ENCODE data around the gene WASL.

The WASL gene

DNA sequence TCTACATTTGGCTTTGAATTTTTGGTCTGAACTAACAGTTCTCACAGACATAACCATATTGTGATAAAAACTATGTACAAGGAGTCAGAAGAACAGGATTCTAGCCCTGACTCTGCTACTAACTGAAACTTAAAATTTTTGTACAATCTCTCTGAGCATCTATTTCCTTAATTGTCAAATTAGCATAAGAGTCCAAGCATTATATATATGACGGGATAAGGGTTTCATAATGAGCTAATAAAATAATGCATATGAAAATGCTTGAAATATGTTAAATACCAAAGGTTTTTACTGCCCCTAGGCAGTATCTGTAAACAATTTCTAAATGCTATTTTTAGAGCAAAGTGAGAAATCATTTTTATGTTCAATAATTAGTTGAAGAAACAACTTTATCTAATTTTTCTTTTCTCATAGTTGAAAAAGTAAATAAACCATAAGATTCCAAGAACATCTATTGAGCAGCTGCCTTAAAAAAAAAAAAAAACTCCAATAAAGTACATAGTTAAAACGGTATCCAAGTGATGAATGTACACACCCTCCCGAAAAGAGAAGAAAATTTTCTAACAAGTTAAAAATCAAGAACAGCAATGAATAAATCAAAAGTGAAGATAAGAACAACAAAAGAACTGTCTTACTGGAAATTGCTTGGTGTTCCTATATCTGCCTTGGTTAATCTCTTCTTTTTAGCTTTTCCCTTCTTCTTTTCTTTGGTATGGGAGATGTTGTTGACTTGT lies 52.7 kb downstream of the WASL start:
- FAIRE-seq (no peak), DNase-seq (ENCODE audit: low spot score) (no peak)

DNA sequence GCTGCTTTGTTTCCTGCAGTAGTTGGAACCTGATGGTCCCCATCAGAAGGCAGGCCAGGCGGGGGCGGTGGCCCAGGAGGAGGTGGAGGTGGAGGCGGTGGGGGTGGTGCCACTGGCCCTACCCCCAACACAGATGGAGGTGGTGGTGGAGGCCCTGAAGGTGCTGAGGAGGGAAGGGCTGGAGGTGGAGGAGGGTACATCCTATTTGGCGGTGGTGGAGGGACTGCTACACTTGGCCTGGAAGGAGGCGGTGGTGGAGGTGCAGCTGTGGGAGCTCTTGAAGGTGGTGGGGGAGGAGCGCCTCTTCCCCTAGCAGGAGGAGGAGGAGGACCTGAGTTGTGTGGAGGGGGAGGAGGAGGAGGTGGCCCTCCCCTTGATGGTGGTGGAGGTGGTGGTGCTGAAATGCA lies 56.3 kb downstream of the WASL start:
- DNase-seq (ENCODE audit: low spot score) (no peak), FAIRE-seq (no peak)

DNA sequence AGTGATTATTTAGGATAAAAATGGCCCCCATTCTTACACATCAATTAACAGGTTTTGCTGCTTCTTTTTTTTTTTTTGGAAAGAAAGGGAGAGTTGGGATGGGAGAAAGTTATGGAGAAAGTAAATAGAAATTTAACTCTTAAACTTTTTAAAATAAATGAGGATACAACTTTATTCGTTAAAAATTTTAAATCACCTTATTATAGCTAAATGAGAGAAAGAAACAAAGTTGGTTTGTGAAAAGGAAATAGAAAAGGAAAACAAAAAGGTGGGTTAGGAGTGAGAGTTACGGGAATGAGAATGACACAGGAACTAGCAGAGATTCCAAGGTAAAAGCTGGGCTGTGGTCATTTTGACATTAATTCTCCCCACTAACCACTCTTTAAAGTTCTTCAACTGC lies 58.3 kb downstream of the WASL start:
- FAIRE-seq, result no peak
- DNase-seq (ENCODE audit: low spot score), result no peak

DNA sequence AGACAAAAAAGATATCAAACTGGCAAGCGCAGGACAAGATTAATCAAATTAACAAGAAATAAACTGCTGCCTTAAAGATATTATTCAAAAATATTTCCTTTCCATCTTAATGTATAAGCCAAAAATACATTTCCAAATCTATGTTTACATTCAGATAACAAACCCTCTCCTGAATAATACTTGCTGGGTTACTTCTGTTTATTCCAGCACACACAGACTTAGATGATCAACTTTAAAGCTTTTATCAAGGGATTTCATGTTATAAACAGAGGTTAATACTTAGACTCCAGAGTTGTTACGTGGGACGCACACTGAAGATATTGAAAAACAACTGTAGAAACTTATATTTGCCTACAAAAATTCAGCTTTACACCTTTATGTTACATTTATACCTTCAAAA lies 59.6 kb downstream of the WASL start:
- DNase-seq (ENCODE audit: low spot score) (no peak), FAIRE-seq (no peak)

DNA sequence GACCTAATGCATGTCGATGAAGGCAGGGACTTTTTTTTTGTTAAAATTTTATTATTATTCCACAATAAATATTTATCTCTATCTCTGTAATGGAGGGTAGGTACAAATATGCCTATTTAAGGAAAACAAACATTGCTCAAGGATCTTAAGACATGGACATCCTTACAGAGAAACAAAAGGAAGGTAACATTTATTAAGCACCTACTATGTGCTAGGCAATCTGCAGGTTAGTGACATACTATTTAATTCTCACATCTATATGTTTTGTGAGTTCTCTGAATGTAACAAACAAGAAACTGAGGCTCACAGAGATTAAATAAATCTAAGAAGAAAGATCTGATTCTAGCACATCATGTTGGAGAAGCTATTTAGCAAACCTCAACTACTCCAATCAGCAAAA lies 61.1 kb downstream of the WASL start:
- DNase-seq (ENCODE audit: low spot score) (no peak), FAIRE-seq (no peak)

DNA sequence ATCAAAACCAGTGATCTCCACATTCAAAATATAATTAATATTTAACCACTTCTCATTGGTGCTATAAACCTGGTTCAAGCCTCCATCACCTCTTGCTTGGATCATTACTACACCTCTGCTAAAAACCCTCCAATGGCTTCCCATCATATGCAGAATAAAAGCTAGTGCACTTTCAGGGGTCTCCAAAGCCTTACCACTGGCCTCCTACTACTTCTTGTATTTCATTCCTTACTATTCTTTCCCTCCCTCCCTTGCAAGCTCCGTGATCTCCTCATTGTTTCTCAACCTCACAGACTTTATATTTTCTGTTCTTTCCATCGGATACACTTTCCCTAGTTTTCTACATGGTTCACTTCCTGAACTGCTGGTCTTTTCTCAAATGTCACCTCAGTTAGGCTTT lies 61.6 kb downstream of the WASL start:
- DNase-seq (ENCODE audit: low spot score) (no peak), FAIRE-seq (no peak)

DNA sequence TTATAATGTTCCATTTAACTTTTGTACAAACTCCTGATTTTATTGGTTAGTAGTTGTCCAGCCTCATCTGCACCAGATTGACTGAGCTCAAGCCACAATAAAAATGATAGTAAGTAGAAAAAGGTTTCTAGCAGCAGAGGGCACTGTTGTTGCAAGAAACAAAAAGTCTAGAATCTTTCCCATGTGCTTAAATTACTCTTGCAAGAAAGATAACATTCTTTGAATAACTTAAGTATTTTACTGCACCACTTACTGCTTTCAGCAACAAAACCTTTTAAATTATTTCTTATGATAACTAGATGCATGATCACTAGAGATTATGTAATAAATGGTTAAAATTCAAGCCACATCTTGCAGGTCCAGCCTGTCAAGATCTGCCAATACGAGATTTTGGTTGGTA lies 66.1 kb downstream of the WASL start:
- FAIRE-seq (no peak), DNase-seq (ENCODE audit: low spot score) (peak; percentile 2)

DNA sequence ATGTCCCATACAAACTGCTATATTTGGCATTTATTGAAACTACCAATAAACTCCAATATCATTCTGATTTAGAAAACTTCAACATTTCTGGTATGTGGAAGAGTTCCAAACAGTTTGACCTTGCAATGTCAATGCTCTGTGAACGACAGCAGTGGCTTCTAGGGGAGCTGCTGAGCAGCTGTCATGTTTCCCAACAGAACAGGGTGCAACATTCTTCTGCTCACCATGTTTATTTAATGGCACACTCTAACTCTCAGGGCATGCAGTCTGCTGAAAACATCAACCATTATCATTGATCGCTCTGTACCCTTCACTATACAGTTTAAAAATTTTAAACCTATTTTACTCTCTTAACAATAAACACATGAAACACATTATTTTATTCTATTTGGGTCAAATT lies 67.2 kb downstream of the WASL start:
- DNase-seq (ENCODE audit: low spot score) (no peak), FAIRE-seq (no peak)

DNA sequence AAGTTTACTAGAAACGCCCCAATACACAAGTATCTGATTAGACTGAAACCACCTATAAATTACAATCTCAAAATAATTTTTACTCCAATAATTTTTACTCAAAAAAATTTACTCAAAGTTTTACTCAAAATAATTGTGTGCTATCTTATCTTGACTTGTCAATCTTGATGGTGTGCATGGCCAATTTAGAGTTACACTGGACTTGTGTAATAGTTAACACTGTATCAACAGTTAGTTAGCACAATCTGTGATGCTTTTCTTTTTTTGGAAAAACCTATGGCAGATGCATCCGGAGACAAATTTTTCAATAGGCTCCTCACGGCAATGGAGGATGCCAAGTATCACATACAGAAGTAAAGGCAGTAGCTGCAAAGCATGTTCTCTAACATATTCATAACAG lies 68.2 kb downstream of the WASL start:
- DNase-seq (ENCODE audit: low spot score) (no peak), FAIRE-seq (no peak)

DNA sequence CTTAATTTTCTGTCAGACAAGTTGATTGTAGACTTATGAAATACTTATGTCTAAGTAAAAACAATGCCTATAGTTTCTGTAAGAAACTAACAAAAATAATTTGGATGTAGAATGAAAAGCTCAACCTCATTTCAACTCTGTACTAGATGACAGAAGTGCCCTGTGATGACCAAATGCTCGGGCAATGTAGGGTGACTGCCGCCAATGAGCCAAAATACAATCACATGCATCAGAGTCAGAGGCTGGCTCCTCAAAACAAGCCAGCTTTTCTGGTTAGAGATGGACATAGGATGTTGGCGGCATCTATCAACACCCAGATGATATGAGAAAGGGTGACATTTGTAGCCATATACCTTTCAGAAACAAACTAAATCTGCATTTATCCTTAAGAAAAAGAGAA lies 69.2 kb downstream of the WASL start:
- FAIRE-seq (no peak), DNase-seq (ENCODE audit: low spot score) (no peak)

DNA sequence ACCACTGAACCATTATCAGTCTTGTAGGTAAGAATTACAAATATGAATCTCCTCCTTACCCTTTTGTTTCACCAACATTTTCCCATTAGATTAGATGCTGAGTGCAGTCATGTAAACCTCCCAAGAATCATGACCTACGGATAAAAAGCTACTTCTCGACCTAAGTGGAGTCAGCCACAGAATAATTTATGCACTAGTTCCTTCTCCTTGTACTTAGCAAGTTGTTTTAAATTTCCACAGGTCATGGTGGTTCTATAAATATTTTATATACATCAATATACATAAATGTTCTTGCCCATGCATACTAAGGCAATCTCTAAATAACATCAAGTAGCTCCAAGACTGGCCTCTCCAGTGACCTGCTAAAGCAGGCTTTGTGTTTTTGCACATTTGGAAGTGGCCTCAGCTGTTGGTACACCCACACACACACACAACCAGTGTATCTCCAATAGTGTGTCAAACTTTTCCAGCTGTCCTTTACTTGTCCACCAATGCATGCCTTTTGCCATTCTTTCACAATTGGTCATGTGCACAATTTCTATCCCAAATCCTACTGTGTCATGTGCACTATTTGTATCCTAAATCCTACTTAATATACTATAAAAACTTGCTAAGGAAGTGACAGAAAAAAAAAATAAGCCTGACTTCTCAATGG lies 71.6 kb downstream of the WASL start:
- FAIRE-seq (no peak), DNase-seq (ENCODE audit: low spot score) (no peak)

DNA sequence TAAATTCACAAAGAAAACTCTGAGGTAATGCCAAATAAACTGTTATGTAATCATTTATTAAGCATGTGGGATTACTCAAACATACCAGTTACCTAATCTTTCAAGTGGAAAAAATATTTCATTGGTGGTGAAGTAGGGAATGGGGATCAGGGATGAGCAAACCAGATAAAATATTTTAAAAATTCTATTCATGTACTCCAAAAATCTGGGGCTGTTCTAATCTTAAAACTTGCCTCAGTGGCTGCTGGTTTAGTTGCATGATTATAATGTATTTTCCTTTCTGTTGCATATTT lies 73.7 kb downstream of the WASL start:
- no peak for FAIRE-seq
- no peak for DNase-seq (ENCODE audit: low spot score)

DNA sequence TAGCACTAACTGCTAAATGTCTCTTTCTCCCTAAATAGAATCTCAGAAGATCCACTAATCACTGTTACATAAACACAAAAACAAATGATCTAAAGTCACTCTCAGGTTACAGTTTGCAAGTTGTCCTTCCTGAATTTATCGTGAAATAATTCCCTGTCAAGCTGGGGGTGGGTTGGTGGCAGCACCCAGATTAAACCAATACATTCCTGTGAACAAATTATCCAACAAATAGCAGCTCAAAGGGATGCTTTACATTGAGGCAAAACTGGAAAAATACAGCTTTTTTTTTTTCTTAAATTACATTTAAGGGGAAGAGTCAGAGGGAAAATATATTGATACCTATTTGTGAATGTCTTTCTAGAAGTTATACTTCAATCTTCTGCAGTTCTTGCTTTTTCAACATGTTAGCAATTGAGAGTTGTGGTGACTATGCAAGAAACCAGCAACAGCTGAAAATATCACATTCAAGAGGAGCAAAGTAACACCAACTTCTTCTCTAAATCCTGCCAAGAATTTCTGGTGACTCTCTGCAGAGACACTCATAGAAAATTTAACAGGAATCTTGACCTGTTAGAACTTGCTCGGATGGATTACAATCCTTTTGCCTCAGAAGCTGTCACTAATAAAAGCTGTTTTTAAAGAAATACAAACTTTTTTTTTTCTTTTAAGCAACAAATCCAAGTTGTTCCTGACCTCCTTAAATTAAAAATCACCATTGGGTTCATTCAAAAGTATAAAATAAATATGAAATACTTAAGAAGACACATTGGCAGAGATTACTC lies 74.2 kb downstream of the WASL start:
- DNase-seq (ENCODE audit: low spot score) (no peak), FAIRE-seq (no peak)

DNA sequence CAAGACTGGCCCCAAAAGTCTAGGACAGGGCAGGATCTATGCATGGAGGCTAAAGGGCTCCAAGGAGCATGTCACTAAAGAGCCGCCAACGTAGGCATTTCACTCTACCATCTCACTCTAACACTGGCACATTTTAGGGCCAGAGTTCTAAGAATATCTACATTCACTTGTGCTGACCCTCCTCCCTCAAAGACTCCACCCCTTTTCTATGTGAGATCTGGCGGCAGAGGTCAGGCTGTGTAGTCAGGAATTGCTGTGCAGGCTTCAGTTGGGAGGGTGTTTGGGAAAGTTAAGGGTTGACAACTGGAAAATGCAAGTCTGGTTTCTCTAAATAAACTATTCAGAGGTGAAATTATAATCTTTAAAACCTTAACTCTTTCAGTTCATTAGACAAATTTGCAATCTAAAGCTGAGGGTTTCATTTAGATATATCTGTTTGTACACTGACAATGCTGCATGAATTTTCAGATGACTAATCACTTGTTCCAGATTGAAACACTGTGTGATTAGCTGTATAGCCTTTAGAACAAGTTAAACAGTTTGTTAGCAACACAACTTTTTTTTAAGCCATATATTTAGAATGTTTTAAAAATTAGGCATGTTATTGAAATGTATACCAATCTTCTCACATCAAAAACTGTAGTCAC lies 74.9 kb downstream of the WASL start:
- FAIRE-seq, result no peak
- DNase-seq (ENCODE audit: low spot score), result no peak

DNA sequence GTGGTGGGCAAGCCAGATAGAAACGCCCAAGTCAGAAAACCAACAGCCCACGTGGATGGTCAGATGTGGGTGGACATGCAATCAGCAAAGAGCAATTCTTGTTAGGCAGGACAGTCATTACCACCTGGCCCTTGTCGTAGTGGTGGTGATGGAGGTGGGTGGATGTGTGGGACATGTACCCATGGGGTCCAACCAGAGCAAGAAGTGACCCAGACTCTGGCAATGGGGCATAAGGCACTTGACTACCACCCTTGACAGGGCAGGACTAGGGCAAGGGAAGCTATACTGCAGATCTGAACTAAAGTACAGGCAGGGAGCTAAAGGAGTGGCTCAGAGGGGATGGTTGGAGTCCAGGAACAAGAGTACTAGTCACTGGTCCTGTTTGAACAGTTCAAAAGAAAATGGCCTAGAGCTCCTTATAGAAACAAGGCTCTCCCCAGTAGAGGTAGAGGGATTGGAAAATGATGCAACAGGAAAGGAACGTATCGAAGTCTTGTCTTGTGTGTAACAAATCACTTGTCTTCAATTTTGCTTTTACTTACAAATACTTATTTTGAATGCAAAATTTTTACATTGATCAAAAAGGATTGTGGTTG lies 75.6 kb downstream of the WASL start:
- DNase-seq (ENCODE audit: low spot score), result no peak
- no peak for FAIRE-seq

DNA sequence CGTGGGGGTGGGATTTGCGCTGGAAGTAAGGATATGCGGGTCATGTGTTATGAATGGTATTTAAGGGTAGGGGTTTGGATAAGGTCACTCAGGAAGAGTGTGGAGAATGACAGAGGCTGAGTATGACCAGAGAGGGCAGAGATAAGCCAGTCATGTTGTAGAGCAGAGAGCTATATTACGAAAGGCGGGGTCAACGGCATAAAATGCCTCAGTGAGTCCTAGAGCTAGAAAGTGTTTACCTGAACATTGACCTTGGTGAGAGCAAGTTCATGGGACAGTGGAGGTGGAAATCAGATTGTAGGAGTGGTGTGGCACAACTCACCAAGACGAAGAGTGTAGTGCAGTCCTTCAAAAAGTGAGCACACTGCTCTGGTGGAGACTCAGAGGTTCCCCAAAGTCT lies 79.3 kb downstream of the WASL start:
- no peak for FAIRE-seq
- no peak for DNase-seq (ENCODE audit: low spot score)

DNA sequence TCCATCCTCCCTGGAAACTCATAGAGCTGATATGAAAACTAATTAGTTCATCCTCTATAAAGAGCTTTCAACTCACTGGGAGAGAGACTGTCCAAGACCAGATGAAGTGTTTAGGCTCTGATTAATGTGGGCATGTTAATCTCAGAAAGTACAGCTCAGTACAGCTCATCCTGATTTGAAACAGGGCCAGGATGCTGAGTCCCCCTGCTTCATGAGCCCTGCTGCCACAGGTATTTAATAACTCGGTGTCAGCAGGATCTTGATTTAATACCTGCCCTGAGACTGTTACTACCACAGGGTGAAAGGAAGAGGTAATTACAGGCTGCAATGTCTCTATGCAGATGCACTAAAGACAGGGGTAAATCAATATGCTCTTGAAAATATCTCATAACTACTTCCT lies 82.3 kb downstream of the WASL start:
- FAIRE-seq (no peak), DNase-seq (ENCODE audit: low spot score) (no peak)

DNA sequence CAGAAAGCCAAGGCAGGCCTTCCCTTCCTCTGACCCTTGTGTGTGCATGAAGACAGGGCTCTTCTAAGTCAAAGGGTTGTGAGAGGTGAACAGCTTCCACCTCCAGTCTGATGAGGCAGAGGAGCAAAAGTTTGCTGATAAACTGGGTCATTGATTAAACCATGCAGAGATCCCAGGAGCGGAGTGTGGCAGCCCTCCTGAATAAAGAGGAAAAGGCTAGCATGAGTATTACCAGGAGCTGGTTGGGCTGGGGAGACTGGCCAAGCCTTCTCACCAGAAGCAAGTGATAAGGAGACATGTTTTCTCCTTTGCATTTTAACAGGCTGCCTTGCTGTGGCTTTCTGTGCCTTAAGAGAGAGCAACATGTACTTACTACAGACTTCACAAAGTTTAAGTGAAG lies 82.9 kb downstream of the WASL start:
- FAIRE-seq (no peak), DNase-seq (ENCODE audit: low spot score) (no peak)

DNA sequence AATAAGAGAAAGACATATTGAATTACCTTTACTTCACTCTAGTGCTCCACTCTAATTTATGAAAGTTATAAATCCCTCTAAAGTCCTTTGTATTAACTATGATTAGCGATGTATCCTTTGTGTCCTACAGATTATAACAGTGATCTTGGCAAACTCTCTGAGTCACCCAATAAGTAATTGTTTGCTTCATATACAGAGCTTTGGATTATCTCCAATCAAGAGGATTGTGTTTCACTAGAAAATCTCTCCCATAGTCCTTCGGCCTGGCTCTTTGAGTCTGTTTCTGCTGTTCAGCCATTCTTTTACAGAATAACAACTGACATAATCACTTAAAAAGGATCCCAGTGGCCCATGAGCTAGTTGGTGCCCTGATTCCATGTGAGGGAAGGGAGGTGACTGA lies 83.6 kb downstream of the WASL start:
- FAIRE-seq, result no peak
- no peak for DNase-seq (ENCODE audit: low spot score)

DNA sequence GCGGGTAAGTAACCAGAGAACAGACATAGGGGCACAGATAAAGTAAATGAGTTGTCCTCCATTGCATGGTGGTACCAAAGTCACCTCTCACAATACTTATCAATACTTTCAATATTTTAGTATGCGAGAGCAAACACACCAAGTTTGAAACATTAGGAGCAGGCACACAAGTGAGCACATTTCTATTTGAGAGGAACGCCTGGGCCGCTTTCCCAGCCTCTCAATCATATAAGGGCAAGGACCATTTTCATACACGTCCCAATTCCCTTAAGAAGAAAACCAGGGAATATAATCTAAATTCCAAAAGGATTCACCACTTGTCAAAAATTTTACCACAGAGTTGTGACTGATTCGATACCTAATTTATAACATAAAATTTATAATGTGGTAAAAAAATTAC lies 85.6 kb downstream of the WASL start:
- DNase-seq (ENCODE audit: low spot score) (no peak), FAIRE-seq (no peak)

DNA sequence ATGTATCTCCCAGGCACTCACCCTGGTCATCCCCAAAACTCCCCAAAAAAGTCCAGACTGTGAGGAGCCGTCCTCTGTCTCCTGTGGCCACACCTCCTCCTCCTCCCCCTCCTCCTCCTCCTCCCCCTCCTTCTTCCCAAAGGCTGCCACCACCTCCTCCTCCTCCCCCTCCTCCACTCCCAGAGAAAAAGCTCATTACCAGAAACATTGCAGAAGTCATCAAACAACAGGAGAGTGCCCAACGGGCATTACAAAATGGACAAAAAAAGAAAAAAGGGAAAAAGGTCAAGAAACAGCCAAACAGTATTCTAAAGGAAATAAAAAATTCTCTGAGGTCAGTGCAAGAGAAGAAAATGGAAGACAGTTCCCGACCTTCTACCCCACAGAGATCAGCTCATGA lies 86.0 kb downstream of the WASL start:
- DNase-seq (ENCODE audit: low spot score), result no peak
- FAIRE-seq, result no peak

DNA sequence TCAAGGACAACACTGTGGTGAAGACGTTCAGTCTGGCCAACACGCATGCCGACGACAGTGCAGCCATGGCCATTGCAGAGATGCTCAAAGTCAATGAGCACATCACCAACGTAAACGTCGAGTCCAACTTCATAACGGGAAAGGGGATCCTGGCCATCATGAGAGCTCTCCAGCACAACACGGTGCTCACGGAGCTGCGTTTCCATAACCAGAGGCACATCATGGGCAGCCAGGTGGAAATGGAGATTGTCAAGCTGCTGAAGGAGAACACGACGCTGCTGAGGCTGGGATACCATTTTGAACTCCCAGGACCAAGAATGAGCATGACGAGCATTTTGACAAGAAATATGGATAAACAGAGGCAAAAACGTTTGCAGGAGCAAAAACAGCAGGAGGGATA lies 86.5 kb downstream of the WASL start:
- FAIRE-seq (no peak), DNase-seq (ENCODE audit: low spot score) (no peak)
